SJCRH30 (cell line): ENCODE results near the gene POLG2. TPM values are rescaled to one million over a fixed set of nuclear protein-coding genes. Genes with fewer than 3 reads are reported as not detected.
A peak's percentile ranks its signal among the peaks of the same experiment; 100 is the strongest.
"Not testable (repeated sequence)": the region's sequence is repeated elsewhere in the genome, so short reads cannot be mapped to it uniquely, and the experiment has no call there.

Experiments used
- DNase-seq, 2 experiments: peaks; one replicate each; pipeline ENCODE4 v3.0.0-alpha.2; 2015 to 2020
- H3K27ac ChIP-seq: fragments of 250-450 bp; sonication (Bioruptor Pico); 2 replicates; pipeline ENCODE4 v1.5.1; 2020; ENCODE audit warnings: mild to moderate bottlenecking, moderate library complexity
- H3K27me3 ChIP-seq: fragments of 250-450 bp; sonication (Bioruptor Pico); 2 replicates; pipeline ENCODE4 v1.5.1; 2020; ENCODE audit warnings: mild to moderate bottlenecking, moderate library complexity
- H3K36me3 ChIP-seq: fragments of 250-450 bp; sonication (Bioruptor Pico); 2 replicates; pipeline ENCODE4 v1.5.1; 2020; ENCODE audit warnings: mild to moderate bottlenecking, moderate library complexity
- H3K4me1 ChIP-seq: fragments of 250-450 bp; sonication (Bioruptor Pico); 2 replicates; pipeline ENCODE4 v1.5.1; 2020; ENCODE audit warnings: mild to moderate bottlenecking, moderate library complexity
- H3K4me3 ChIP-seq: fragments of 250-450 bp; sonication (Bioruptor Pico); 2 replicates; pipeline ENCODE4 v1.5.1; 2020; ENCODE audit warnings: mild to moderate bottlenecking, moderate library complexity
- H3K9me3 ChIP-seq: fragments of 250-450 bp; sonication (Bioruptor Pico); replicated peaks from 2 replicates; pipeline ENCODE4 v1.5.1; 2020; ENCODE audit warnings: mild to moderate bottlenecking, moderate library complexity
- total RNA-seq: library from RNA; depleted of rRNA; stranded (reverse); fragments of >200 nt; shearing (Covaris generic); gene quantifications from 2 replicates; pipeline ENCODE4 v1.2.3, GENCODE V29; 2014

POLG2 gene
- total RNA-seq, 1 experiment from 2014 or later: 18.2 TPM

GRCh38 chr17:64500862-64501765 lies 4.3 kb upstream of the POLG2 start:
- DNase-seq: no peak
- Histone ChIP-seq H3K36me3 (peaks cover 79% of the 10 kb centered on the region), H3K9me3 (no peaks in the 10 kb centered on the region), H3K27me3 (no peaks in the 10 kb centered on the region), H3K27ac (no peak overlapping the region), H3K4me1 (peaks cover 19% of the 10 kb centered on the region), H3K4me3 (no peak overlapping the region)

- Histone ChIP-seq H3K36me3 (peaks cover 77% of the 10 kb centered on the region), H3K4me3 (no peak overlapping the region), H3K27ac (no peak overlapping the region), H3K4me1 (peaks cover 19% of the 10 kb centered on the region), H3K27me3 (no peaks in the 10 kb centered on the region), H3K9me3 (no peaks in the 10 kb centered on the region)
- DNase-seq: no peak
Observed at GRCh38 chr17:64500487-64500859, 3.6 kb upstream of the POLG2 start.

- Histone ChIP-seq H3K27me3 (no peaks in the 10 kb centered on the region), H3K4me3 (no peak overlapping the region), H3K4me1 (peaks cover 19% of the 10 kb centered on the region), H3K9me3 (no peaks in the 10 kb centered on the region), H3K36me3 (peaks cover 73% of the 10 kb centered on the region), H3K27ac (no peak overlapping the region)
- DNase-seq: no peak
Observed at GRCh38 chr17:64499805-64500486, 3.1 kb upstream of the POLG2 start.

- H3K27me3 ChIP-seq: no peaks in the 10 kb centered on the region
- peaks cover 9% of the 10 kb centered on the region; the same call in 1 of the 2 replicates for H3K4me1 ChIP-seq
- peak in 1 of 2 experiments; percentile 19 for DNase-seq
- H3K4me3 ChIP-seq: no peak overlapping the region
- no peaks in the 10 kb centered on the region for H3K9me3 ChIP-seq
- H3K27ac ChIP-seq: no peak overlapping the region
- peaks cover 59% of the 10 kb centered on the region for H3K36me3 ChIP-seq
Observed at GRCh38 chr17:64498308-64499203, 1.7 kb upstream of the POLG2 start.

- H3K4me3 ChIP-seq: peak overlapping the region; percentile 71
- no peaks in the 10 kb centered on the region for H3K9me3 ChIP-seq
- H3K36me3 ChIP-seq: peaks cover 56% of the 10 kb centered on the region
- H3K27ac ChIP-seq: peak overlapping the region; percentile 91
- DNase-seq: no peak
- peaks cover 6% of the 10 kb centered on the region; the same call in 1 of the 2 replicates for H3K4me1 ChIP-seq
- no peaks in the 10 kb centered on the region for H3K27me3 ChIP-seq
Observed at GRCh38 chr17:64497565-64498035, 746 bp upstream of the POLG2 start.

- H3K4me3 ChIP-seq: peak overlapping the region; percentile 71
- DNase-seq: peak; percentile 29 to 60
- H3K27ac ChIP-seq: peak overlapping the region; percentile 91
- no peaks in the 10 kb centered on the region for H3K27me3 ChIP-seq
- no peaks in the 10 kb centered on the region for H3K9me3 ChIP-seq
- H3K4me1 ChIP-seq: peaks cover 6% of the 10 kb centered on the region; the same call in 1 of the 2 replicates
- H3K36me3 ChIP-seq: peaks cover 55% of the 10 kb centered on the region
Observed at GRCh38 chr17:64496348-64496785, 487 bp downstream of the POLG2 start.

- not testable (repeated sequence) for H3K27ac ChIP-seq, DNase-seq, H3K9me3 ChIP-seq, H3K4me3 ChIP-seq, H3K27me3 ChIP-seq, H3K4me1 ChIP-seq
- H3K36me3 ChIP-seq: peaks cover 55% of the 10 kb centered on the region
Observed at GRCh38 chr17:64495300-64495699, 1.6 kb downstream of the POLG2 start.

GRCh38 chr17:64494121-64494520 lies 2.7 kb downstream of the POLG2 start:
- Histone ChIP-seq H3K4me1 (0 out of 2 replicates have a peak, but pooled peaks cover 6% of the 10 kb centered on the region), H3K36me3 (peaks cover 47% of the 10 kb centered on the region), H3K4me3 (no peak overlapping the region), H3K27me3 (no peaks in the 10 kb centered on the region), H3K27ac (no peak overlapping the region), H3K9me3 (no peaks in the 10 kb centered on the region)
- no peak for DNase-seq

GRCh38 chr17:64492481-64493109 lies 4.3 kb downstream of the POLG2 start:
- H3K4me3 ChIP-seq: no peak overlapping the region

GRCh38 chr17:64491994-64492393 lies 4.9 kb downstream of the POLG2 start:
- H3K36me3 ChIP-seq: peaks cover 38% of the 10 kb centered on the region
- H3K27me3 ChIP-seq: no peaks in the 10 kb centered on the region
- H3K4me1 ChIP-seq: no peaks in the 10 kb centered on the region
- no peak for DNase-seq
- H3K27ac ChIP-seq: no peak overlapping the region
- no peaks in the 10 kb centered on the region for H3K9me3 ChIP-seq
- no peak overlapping the region for H3K4me3 ChIP-seq

More at GRCh38 chr17:64492481-64493109, 4.3 kb downstream of the POLG2 start:
- Histone ChIP-seq H3K36me3 (peaks cover 37% of the 10 kb centered on the region), H3K27ac (no peak overlapping the region), H3K27me3 (no peaks in the 10 kb centered on the region), H3K4me1 (no peaks in the 10 kb centered on the region), H3K9me3 (no peaks in the 10 kb centered on the region)
- DNase-seq: no peak

- Histone ChIP-seq H3K27me3 (no peaks in the 10 kb centered on the region), H3K36me3 (peaks cover 41% of the 10 kb centered on the region), H3K9me3 (no peaks in the 10 kb centered on the region), H3K4me1 (no peaks in the 10 kb centered on the region), H3K4me3 (no peak overlapping the region), H3K27ac (no peak overlapping the region)
- DNase-seq: peak; percentile 22 to 62
Observed at GRCh38 chr17:64491034-64491860, 5.6 kb downstream of the POLG2 start.

- H3K4me3 ChIP-seq: no peak overlapping the region
- DNase-seq: no peak
- H3K27ac ChIP-seq: no peak overlapping the region
- no peaks in the 10 kb centered on the region for H3K4me1 ChIP-seq
- peaks cover 41% of the 10 kb centered on the region for H3K36me3 ChIP-seq
- no peaks in the 10 kb centered on the region for H3K9me3 ChIP-seq
- H3K27me3 ChIP-seq: no peaks in the 10 kb centered on the region
Observed at GRCh38 chr17:64488301-64488700, 8.6 kb downstream of the POLG2 start.

- H3K4me3 ChIP-seq: no peak overlapping the region
- H3K27ac ChIP-seq: no peak overlapping the region
- H3K27me3 ChIP-seq: no peaks in the 10 kb centered on the region
- no peaks in the 10 kb centered on the region for H3K4me1 ChIP-seq
- H3K9me3 ChIP-seq: no peaks in the 10 kb centered on the region
- no peak for DNase-seq
- peaks cover 29% of the 10 kb centered on the region for H3K36me3 ChIP-seq
Observed at GRCh38 chr17:64484380-64484779, 12.5 kb downstream of the POLG2 start.
